Brain microvascular endothelial cell (primary cell): ENCODE results near the gene NFE2L3.
"Not testable (repeated sequence)": the region's sequence is repeated elsewhere in the genome, so short reads cannot be mapped to it uniquely, and the experiment has no call there.

Experiments used
- DNase-seq: peaks from one replicate; pipeline ENCODE4 v3.0.0-alpha.2; 2020
- H3K27ac ChIP-seq: fragments of 250-450 bp; sonication (Bioruptor Pico); 2 replicates; pipeline ENCODE4 v1.5.1; 2020; ENCODE audit warnings: mild to moderate bottlenecking, moderate library complexity
- H3K27me3 ChIP-seq: fragments of 250-450 bp; sonication (Bioruptor Pico); replicated peaks from 2 replicates; pipeline ENCODE4 v1.5.1; 2020; ENCODE audit warnings: mild to moderate bottlenecking
- H3K36me3 ChIP-seq: fragments of 250-450 bp; sonication (Bioruptor Pico); replicated peaks from 2 replicates; pipeline ENCODE4 v1.5.1; 2020; ENCODE audit warnings: mild to moderate bottlenecking
- H3K4me3 ChIP-seq: 2 replicates; pipeline ENCODE4 v1.5.1; 2011; ENCODE audit warnings: low read depth, mild to moderate bottlenecking, control low read depth, low read length, moderate library complexity
- in situ Hi-C: cut with HindIII; loops from 2 replicates; pipeline ENCODE4 v1.10.0; 2017; ENCODE audit warnings: low sequenced_read_pairs, low pct_ligation_motif_present
- TF ChIP-seq, protein P1 (sequence below): IDR thresholded peaks from 2 replicates; pipeline ENCODE4 v1.5.1; 2011; ENCODE audit warnings: low read depth, mild to moderate bottlenecking, moderate library complexity, low read length, control low read depth, inconsistent platforms; ENCODE audit errors: missing control alignments

The NFE2L3 gene

DNA sequence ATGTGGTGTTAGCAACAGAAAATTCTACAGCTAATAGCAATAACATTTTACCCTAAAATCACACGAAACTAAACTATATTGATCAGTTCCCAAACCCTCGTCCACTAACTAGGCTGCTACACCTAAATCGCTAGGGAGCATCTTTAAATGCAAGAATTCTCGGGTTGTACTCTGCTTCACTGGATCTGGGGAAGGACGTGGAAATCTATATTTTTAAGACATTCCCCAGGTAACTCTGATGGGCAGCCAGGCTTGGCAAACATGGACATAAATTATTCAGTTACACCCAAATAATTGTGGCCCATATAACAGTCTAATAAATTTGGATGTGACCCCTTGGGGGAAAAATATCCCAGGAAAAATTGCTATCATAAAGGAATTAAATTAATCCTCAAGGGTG is 36.3 kb upstream of the NFE2L3 start:
- in situ Hi-C loops: no loop called here
- H3K27me3 ChIP-seq: no peaks in the 10 kb centered on the region
- DNase-seq: no peak
- no peak overlapping the region for H3K27ac ChIP-seq
- TF ChIP-seq, protein P1, sequence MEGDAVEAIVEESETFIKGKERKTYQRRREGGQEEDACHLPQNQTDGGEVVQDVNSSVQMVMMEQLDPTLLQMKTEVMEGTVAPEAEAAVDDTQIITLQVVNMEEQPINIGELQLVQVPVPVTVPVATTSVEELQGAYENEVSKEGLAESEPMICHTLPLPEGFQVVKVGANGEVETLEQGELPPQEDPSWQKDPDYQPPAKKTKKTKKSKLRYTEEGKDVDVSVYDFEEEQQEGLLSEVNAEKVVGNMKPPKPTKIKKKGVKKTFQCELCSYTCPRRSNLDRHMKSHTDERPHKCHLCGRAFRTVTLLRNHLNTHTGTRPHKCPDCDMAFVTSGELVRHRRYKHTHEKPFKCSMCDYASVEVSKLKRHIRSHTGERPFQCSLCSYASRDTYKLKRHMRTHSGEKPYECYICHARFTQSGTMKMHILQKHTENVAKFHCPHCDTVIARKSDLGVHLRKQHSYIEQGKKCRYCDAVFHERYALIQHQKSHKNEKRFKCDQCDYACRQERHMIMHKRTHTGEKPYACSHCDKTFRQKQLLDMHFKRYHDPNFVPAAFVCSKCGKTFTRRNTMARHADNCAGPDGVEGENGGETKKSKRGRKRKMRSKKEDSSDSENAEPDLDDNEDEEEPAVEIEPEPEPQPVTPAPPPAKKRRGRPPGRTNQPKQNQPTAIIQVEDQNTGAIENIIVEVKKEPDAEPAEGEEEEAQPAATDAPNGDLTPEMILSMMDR: no peak
- no peak overlapping the region for H3K4me3 ChIP-seq
- no peaks in the 10 kb centered on the region for H3K36me3 ChIP-seq

DNA sequence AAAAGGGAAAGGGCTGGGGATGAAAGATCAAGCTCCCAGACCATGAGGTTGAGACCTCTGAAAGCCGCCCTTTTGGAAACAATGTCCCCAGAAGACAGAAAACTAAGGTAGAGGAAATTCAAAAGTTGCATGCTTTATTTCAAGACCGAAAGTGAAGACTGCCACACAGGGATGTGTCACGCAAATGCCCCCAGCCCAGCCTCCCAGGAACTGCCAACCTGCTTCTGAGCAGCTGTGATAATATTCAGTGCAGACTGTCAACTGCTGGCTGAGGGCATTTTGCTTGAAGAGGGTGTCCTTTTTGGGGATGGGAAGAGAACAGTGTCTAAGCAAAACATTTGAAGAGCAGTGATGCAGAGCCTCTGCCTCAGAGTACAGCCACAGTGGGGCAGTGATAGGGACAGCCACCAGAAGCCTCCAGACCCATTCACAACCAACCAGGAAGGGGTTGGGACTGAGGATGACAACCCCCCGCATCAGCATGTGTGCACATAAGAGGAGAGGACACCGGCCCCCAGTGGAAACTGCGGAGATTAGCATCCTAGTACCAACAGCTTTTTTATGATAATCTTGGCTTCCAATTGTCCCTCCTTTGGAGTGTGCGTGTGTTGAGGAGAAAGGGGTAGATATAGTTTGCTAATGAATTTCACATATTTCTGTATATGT is 34.7 kb upstream of the NFE2L3 start:
- DNase-seq: no peak
- in situ Hi-C loops: no loop called here
- Histone ChIP-seq H3K27ac (no peak overlapping the region), H3K27me3 (no peaks in the 10 kb centered on the region), H3K36me3 (no peaks in the 10 kb centered on the region), H3K4me3 (no peak overlapping the region)
- TF ChIP-seq, protein P1: no peak

DNA sequence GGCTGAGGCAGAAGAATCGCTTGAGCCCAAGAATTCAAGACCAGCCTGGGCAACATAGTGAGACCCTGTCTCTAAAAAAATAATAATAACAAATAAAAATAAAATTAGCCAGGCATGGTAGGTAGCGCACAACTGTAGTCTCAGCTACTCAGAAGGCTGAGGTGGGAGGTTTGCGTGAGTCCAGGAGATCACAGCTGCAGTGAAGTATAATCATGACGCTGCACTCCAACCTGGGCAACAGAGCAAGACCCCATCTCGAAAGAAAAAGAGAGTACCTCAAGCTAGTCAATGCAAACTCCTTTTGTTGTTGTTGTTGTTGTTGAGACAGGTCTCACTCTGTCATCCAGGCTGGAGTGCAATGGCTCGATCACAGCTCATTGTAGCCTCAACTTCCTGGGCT is 34.0 kb upstream of the NFE2L3 start:
- in situ Hi-C loops: no loop called here
- Histone ChIP-seq H3K27me3 (no peaks in the 10 kb centered on the region), H3K27ac (no peak overlapping the region), H3K4me3 (no peak overlapping the region), H3K36me3 (no peaks in the 10 kb centered on the region)
- DNase-seq: no peak
- TF ChIP-seq, protein P1: no peak

DNA sequence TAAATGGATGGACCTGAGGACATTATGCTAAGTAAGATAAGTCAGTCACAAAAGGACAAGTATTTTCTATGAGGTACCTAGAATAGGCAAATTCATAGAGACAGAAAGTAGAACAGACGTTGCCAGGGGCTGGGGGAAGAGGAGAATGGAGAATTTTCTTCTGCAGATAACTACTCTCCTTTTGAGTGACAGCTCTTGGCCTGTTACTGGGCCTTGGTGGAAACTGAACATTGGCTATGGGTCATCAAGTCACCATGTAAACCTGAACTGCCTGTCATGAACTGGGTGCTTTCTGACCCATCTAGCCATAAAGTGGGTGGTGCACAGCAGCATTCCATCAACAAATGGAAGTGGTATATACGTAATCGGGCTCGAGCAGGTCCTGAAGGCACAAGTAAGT is 29.3 kb upstream of the NFE2L3 start:
- in situ Hi-C loops: no loop called here
- Histone ChIP-seq H3K36me3 (no peaks in the 10 kb centered on the region), H3K27ac (no peak overlapping the region), H3K27me3 (no peaks in the 10 kb centered on the region), H3K4me3 (no peak overlapping the region)
- no peak for DNase-seq
- TF ChIP-seq, protein P1: no peak

DNA sequence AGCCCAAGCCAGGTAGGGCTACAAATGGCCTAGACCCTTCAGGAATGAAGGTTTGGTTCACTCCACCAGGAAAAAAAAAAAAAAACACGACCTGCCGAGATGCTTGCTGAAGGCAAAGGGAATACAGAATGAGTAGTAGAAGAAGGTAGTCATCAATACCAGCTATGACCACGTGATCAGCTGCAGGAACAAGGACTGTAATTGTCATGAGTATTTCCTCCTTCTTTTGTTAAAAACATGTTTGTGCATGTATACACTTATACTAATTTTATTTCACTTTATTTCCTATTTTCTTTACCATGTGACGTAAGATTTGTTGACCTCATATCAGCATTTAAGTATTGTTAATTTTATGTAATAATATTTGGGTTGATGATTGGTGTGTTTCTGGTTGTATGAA is 27.2 kb upstream of the NFE2L3 start:
- H3K27me3 ChIP-seq, H3K36me3 ChIP-seq, in situ Hi-C loops, H3K4me3 ChIP-seq, DNase-seq, H3K27ac ChIP-seq: not testable (repeated sequence)

DNA sequence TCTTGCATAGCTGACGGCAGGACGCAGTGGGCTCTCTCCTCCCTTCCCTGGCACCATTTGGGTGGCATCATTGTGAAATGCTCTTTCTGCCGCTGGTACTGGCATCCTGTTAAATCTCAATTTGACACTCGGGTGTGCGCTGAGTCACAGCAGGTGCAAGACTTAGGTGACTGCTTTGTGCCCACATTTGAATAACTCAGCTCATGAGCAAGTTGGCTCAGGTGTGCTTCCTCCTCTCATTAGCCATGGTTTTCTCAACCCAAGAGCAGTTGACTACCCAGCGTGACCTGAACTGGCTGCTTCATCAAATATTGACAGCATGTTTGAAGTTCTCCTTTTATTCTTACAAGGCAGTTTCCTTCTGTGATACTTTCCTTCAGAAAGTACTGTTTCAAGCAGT is 24.6 kb upstream of the NFE2L3 start:
- Histone ChIP-seq H3K27ac (no peak overlapping the region), H3K27me3 (no peaks in the 10 kb centered on the region), H3K36me3 (no peaks in the 10 kb centered on the region), H3K4me3 (no peak overlapping the region)
- no peak for DNase-seq
- TF ChIP-seq, protein P1: no peak
- in situ Hi-C loops: no loop called here
